AG04449 (cell line): ENCODE results near the gene B3GALT5.
A peak's percentile ranks its signal among the peaks of the same experiment; 100 is the strongest.

Experiments used
- CTCF ChIA-PET: fragments of 350-600 bp; formaldehyde crosslinking; extraction: SDS; loops from one replicate; lab custom pipeline; 2021; ENCODE audit warnings: antibody characterized with exemption; lab: Yijun Ruan, JAX
- POLR2A ChIA-PET: fragments of 400-600, 350-600 bp; formaldehyde crosslinking; extraction: SDS; loops from one replicate; lab custom pipeline; 2020; ENCODE audit warnings: antibody characterized with exemption, inconsistent platforms; lab: Yijun Ruan, JAX
- DNase-seq: peaks from one replicate; pipeline ENCODE4 v3.0.0-alpha.2; 2010; ENCODE audit warnings: low read depth, low spot score
- H3K4me3 ChIP-seq: 2 replicates; pipeline ENCODE4 v1.5.1; 2011; ENCODE audit warnings: low read depth, mild to moderate bottlenecking, control low read depth, low read length
- CTCF ChIP-seq: IDR thresholded peaks from one replicate; pipeline ENCODE4 v1.5.1; 2011; ENCODE audit warnings: mild to moderate bottlenecking, moderate library complexity, low read length, control low read depth, inconsistent platforms; ENCODE audit not compliant: insufficient read depth; ENCODE audit errors: missing control alignments

B3GALT5 gene

GRCh38 chr21:39613041-39613934, 548 bp downstream of the B3GALT5 start:
- H3K4me3 ChIP-seq, result peak overlapping the region; percentile 63
- no peak for DNase-seq
- TF ChIP-seq CTCF, result no peak
- CTCF ChIA-PET, result interaction anchor here (1.6 kb wide), 1 partner anchor 12 kb away, joined by 4 read pairs; no protein-coding TSS in a partner anchor
- POLR2A ChIA-PET, result no interaction called here

- ChIA-PET POLR2A (no interaction called here), CTCF (interaction anchor here (1.3 kb wide), 1 partner anchor 99 kb away, joined by 3 read pairs; no protein-coding TSS in a partner anchor)
- no peak overlapping the region for H3K4me3 ChIP-seq
- no peak for DNase-seq
- TF ChIP-seq CTCF, result no peak
These were observed 3.6 kb downstream of the B3GALT5 start for GRCh38 chr21:39616211-39616772.

DNA sequence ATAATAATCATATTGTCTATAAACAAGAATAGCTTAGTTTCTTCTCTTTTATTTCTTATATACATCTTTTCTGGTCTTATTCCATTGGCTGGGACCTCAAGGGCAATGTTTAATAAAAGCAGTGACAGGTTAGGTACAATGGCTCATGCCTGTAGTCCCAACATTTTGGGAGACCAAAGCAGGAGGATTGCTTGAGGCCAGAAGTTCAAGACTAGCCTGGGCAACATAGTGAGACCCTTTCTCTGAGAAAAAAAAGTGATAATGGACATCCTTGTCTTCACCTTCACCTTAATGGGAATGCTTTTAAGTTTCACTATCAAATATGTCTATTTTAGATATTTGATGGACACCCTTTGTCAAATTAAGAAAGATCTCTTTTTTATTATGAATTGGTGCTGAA, 8.1 kb downstream of the B3GALT5 start:
- POLR2A ChIA-PET, result no interaction called here
- CTCF ChIA-PET, result interaction anchor here (1.2 kb wide), 1 partner anchor 11 kb away, joined by 3 read pairs; no protein-coding TSS in a partner anchor
- no peak for TF ChIP-seq CTCF
- no peak for DNase-seq
- H3K4me3 ChIP-seq, result no peak overlapping the region

DNA sequence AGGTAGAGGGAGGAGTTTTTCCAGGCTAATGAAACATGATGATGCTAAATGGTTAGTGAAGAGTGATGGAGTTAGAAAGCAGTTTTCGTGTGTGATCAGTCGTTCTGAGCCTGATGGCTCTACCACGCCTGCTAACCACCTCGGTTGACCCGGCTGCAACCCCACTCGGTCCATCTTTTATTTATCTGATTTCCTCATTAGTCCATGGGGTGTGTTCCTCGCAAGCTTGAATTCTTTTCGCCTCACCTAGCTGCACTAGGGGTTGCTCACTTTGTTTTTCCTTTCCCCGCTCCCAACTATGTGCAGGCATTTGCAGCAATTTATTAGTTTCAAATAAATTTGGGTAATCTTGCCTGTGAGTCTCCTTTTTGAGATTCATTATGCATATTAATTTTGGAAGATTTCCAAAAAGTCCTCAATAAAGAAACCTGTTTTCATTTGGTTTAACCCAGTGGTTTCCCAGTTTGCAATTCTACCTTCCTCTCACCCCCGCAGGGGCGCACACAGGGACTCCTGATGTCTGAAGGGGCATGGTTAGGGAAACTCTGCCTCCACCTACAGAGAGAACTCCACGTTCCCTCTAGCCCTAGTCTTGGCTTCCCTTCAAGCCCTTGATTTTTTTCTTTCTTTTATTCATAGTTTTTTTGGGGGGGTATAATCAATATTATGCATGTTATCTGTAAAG, 12.6 kb downstream of the B3GALT5 start:
- POLR2A ChIA-PET, result no interaction called here
- TF ChIP-seq CTCF, result no peak
- CTCF ChIA-PET, result no interaction called here
- DNase-seq, result no peak
- H3K4me3 ChIP-seq, result no peak overlapping the region

DNA sequence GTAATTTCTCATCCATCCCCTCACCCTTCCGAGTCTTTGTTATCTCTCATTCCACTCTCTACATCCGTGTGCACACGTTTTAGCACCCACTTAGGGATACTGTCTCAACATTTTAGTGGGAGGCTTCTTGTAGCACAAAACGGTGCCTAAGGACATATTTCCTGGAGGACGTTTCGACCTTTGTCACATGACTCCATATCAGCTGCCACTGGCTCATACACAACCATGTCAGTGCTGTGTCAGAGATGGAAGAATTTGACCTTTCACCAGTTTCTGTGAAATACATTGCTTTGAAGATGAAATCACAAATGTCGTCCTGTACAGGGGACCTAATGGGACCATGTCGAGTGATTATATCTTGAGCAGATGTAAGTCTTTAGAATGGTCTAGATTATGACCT, 15.6 kb downstream of the B3GALT5 start:
- no peak for DNase-seq
- POLR2A ChIA-PET, result no interaction called here
- CTCF ChIA-PET, result no interaction called here
- TF ChIP-seq CTCF, result no peak
- no peak overlapping the region for H3K4me3 ChIP-seq

- CTCF ChIA-PET, result interaction anchor here (0.8 to 1.3 kb wide), 4 partner anchors 12 to 84 kb away, joined by 3 to 4 read pairs (median 3); no protein-coding TSS in a partner anchor
- no peak for TF ChIP-seq CTCF
- POLR2A ChIA-PET, result no interaction called here
- DNase-seq, result no peak
- peak overlapping the region; percentile 12; the same call in 1 of the 2 replicates for H3K4me3 ChIP-seq
These were observed 17.5 kb downstream of the B3GALT5 start for GRCh38 chr21:39630191-39630591.
